Measurements from ENCODE around the gene BTG2.

BTG2 gene

GRCh38 chr1:203346060-203346768, 40.9 kb downstream of the BTG2 start:
- no peak for DNase-seq

DNA sequence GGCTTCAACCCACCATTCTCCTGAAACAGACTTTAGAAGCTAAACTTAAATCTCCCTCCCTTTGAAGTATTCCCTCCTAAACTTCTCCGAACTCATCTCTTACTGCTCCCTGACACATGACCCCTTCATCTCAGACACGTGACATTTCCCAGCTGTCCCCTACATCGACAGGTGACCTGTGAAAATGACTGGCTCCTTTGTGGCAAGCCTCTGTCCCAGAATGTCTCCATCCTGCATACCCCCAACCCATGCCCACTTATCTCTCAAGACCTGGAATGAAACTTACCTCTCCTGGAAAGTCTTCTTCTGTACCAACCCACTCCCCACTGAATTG, 41.4 kb downstream of the BTG2 start:
- no peak for DNase-seq

DNA sequence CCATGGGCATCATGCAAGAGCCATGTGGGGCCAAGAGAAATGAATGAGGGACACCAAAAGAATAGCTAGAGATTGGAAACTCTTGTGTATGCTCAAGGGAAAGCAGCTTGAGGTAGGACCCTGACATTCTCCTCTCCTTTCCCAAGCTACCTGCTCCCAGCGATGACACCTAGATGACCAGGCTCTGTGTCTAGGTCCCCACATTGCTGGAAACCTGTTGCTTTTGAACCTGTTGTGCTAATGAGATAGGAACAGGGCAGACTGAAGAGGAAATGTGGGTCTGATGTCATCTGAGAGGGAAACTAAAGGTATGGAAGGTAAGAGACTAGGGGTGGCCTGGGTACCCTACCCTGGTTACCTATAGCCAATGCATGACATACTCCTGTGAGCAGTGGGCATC, 43.8 kb downstream of the BTG2 start:
- no peak for DNase-seq

DNA sequence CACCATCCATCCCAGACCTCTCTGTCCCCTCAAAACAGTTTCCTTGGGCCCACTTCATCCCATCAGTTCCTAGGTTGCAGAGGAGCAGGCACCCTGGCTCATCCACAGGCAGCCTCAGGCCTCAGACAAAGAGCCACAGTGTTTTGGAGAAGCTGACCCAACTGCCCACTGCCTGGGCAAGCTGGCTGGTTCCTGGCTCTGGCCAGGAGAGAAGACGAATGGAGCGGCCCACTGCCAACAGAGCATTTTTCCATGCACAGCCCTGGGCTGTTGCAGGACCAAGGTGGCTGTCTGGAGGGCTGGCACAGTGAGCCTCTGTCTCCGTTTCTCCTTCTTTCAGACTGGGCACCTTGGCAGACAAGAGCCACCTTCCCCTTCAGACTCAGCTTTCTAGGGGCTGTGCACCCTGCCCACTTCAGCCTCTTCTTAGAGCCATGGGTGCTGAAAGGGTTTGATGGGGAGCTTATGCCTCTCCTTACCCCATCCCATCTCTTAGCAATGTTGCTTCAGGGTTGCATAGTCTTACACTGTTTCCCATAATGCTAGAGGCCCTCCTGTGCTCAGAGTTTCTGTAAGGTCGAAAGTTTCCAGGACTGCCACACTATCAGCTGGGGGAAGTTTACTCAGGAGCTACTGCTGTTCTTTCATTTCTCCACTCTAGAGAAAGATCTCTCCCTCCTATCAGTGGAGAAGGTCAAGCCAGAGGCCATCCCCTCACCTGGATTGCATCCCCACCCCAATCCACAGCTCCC, 44.6 kb downstream of the BTG2 start:
- no peak for DNase-seq

- DNase-seq, result peak; percentile 68
Measured at GRCh38 chr1:203351037-203351625, 45.8 kb downstream of the BTG2 start, which contains the start of gene FMOD. TSS of gene FMOD (minus strand) at chr1:203351122. CDS start at chr1:203348270, 2,852 bp downstream.

GRCh38 chr1:203353486-203353885, 48.2 kb downstream of the BTG2 start:
- no peak for DNase-seq

DNA sequence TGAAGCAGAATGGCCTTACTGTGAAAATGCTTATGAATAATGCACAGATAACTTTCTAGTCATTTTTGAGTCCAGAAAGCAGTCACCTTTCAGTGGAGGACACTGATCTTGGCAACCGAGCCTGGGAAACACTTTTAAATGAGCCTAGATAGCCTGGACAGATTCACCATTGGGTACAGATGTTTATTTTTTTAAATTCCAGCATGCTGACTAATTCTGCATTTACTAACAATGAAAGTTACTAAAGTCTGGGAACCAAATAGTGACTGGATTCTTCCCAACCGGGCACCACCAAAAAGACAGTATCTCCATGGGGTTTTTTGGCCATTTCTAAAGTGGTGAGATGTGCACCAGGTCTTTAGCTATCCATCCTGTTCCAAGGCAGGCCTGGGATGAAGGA, 48.9 kb downstream of the BTG2 start:
- no peak for DNase-seq

- DNase-seq, result no peak
Measured at GRCh38 chr1:203359010-203359571, 53.8 kb downstream of the BTG2 start.
